Activated CD4-positive, alpha-beta memory T cell treated with anti-CD3 and anti-CD28 coated beads, Interleukin-2, amount 10 ng/mL, durations not matched to agents 7 days and 5 days (primary cell): Measurements from ENCODE around the gene POU2AF1. TPM values are rescaled to one million over a fixed set of nuclear protein-coding genes. Genes with fewer than 3 reads are reported as not detected.
"Not testable (repeated sequence)": the region's sequence is repeated elsewhere in the genome, so short reads cannot be mapped to it uniquely, and the experiment has no call there.

ENCODE experiments used
- CTCF ChIA-PET: fragments of 350-600 bp; sonication (Branson Sonifier 250); formaldehyde crosslinking; loops from one replicate; lab custom pipeline; 2021; ENCODE audit warnings: antibody characterized with exemption, inconsistent platforms; lab: Charles Lee
- POLR2A ChIA-PET: fragments of 350-600 bp; sonication (Branson Sonifier 250); formaldehyde crosslinking; loops from one replicate; lab custom pipeline; 2021; ENCODE audit warnings: antibody characterized with exemption; lab: Charles Lee
- DNase-seq: peaks from one replicate; pipeline ENCODE4 v3.0.0-alpha.2; 2020
- H3K27ac Mint-ChIP-seq: one replicate; pipeline ENCODE4 v1.8.0; 2021; ENCODE audit warnings: mild to moderate bottlenecking, mixed read lengths
- H3K27me3 Mint-ChIP-seq: one replicate; pipeline ENCODE4 v1.8.0; 2021; ENCODE audit warnings: mixed read lengths
- H3K36me3 Mint-ChIP-seq: one replicate; pipeline ENCODE4 v1.8.0; 2021; ENCODE audit warnings: low read depth, mixed read lengths
- H3K4me1 Mint-ChIP-seq: one replicate; pipeline ENCODE4 v1.8.0; 2021; ENCODE audit warnings: mixed read lengths
- H3K4me3 Mint-ChIP-seq: one replicate; pipeline ENCODE4 v1.8.0; 2021; ENCODE audit warnings: mild to moderate bottlenecking, mixed read lengths
- H3K9me3 Mint-ChIP-seq: one replicate; pipeline ENCODE4 v1.8.0; 2021; ENCODE audit warnings: mixed read lengths
- total RNA-seq, 2 experiments: library from RNA; stranded (reverse); gene quantifications; one replicate each; pipeline ENCODE4 v1.2.3, GENCODE V29; 2021

Gene POU2AF1
- total RNA-seq, 2 experiments from 2014 or later, result 7.7 to 7.8 TPM

- DNase-seq, result no peak
- POLR2A ChIA-PET, result no interaction called here
- Mint-ChIP-seq H3K27me3 (no peaks in the 10 kb centered on the region), H3K4me3 (no peak overlapping the region), H3K27ac (no peak overlapping the region), H3K36me3 (peaks cover 3% of the 10 kb centered on the region), H3K4me1 (peaks cover 21% of the 10 kb centered on the region), H3K9me3 (peaks cover 11% of the 10 kb centered on the region)
- CTCF ChIA-PET, result no interaction called here
Measured at GRCh38 chr11:111406589-111406988, 27.5 kb upstream of the POU2AF1 start.

- Mint-ChIP-seq H3K9me3 (peaks cover 11% of the 10 kb centered on the region), H3K4me1 (peaks cover 18% of the 10 kb centered on the region), H3K27me3 (no peaks in the 10 kb centered on the region), H3K36me3 (peaks cover 3% of the 10 kb centered on the region), H3K27ac (no peak overlapping the region), H3K4me3 (no peak overlapping the region)
- DNase-seq, result no peak
- CTCF ChIA-PET, result no interaction called here
- POLR2A ChIA-PET, result no interaction called here
Measured at GRCh38 chr11:111406091-111406490, 27.0 kb upstream of the POU2AF1 start.

GRCh38 chr11:111405551-111405950 lies 26.5 kb upstream of the POU2AF1 start:
- no peak for DNase-seq
- ChIA-PET POLR2A (no interaction called here), CTCF (no interaction called here)
- Mint-ChIP-seq H3K27me3 (peaks cover 3% of the 10 kb centered on the region), H3K27ac (no peak overlapping the region), H3K9me3 (peaks cover 11% of the 10 kb centered on the region), H3K4me3 (no peak overlapping the region), H3K4me1 (peaks cover 13% of the 10 kb centered on the region), H3K36me3 (peaks cover 3% of the 10 kb centered on the region)

GRCh38 chr11:111403051-111403726 lies 24.1 kb upstream of the POU2AF1 start:
- Mint-ChIP-seq H3K4me3 (no peak overlapping the region), H3K4me1 (peaks cover 8% of the 10 kb centered on the region), H3K36me3 (peaks cover 3% of the 10 kb centered on the region), H3K27me3 (peaks cover 3% of the 10 kb centered on the region), H3K27ac (no peak overlapping the region), H3K9me3 (peaks cover 7% of the 10 kb centered on the region)
- no peak for DNase-seq
- CTCF ChIA-PET, result no interaction called here
- POLR2A ChIA-PET, result no interaction called here

GRCh38 chr11:111402411-111402810 lies 23.3 kb upstream of the POU2AF1 start:
- Mint-ChIP-seq H3K36me3 (peaks cover 3% of the 10 kb centered on the region), H3K9me3 (peaks cover 7% of the 10 kb centered on the region), H3K27ac (no peak overlapping the region), H3K4me1 (peaks cover 8% of the 10 kb centered on the region), H3K27me3 (peaks cover 3% of the 10 kb centered on the region), H3K4me3 (no peak overlapping the region)
- no peak for DNase-seq
- CTCF ChIA-PET, result no interaction called here
- POLR2A ChIA-PET, result no interaction called here

GRCh38 chr11:111401957-111402356 lies 22.9 kb upstream of the POU2AF1 start:
- H3K27ac Mint-ChIP-seq, POLR2A ChIA-PET, H3K4me3 Mint-ChIP-seq, H3K4me1 Mint-ChIP-seq, CTCF ChIA-PET, H3K36me3 Mint-ChIP-seq, H3K27me3 Mint-ChIP-seq, DNase-seq, H3K9me3 Mint-ChIP-seq: not testable (repeated sequence)

GRCh38 chr11:111400595-111400994 lies 21.5 kb upstream of the POU2AF1 start:
- no peak for DNase-seq
- POLR2A ChIA-PET, result no interaction called here
- Mint-ChIP-seq H3K4me3 (no peak overlapping the region), H3K27me3 (peaks cover 3% of the 10 kb centered on the region), H3K36me3 (peaks cover 3% of the 10 kb centered on the region), H3K9me3 (peaks cover 7% of the 10 kb centered on the region), H3K27ac (no peak overlapping the region), H3K4me1 (peaks cover 8% of the 10 kb centered on the region)
- CTCF ChIA-PET, result no interaction called here

- H3K4me3 Mint-ChIP-seq, result no peak overlapping the region
- H3K4me1 Mint-ChIP-seq, result peaks cover 8% of the 10 kb centered on the region
- ChIA-PET POLR2A (no interaction called here), CTCF (no interaction called here)
- no peaks in the 10 kb centered on the region for H3K36me3 Mint-ChIP-seq
- peaks cover 4% of the 10 kb centered on the region for H3K9me3 Mint-ChIP-seq
- DNase-seq, result no peak
- H3K27ac Mint-ChIP-seq, result no peak overlapping the region
- H3K27me3 Mint-ChIP-seq, result peaks cover 3% of the 10 kb centered on the region
Measured at GRCh38 chr11:111399187-111400031, 20.3 kb upstream of the POU2AF1 start.

GRCh38 chr11:111397034-111397433 lies 18.0 kb upstream of the POU2AF1 start:
- Mint-ChIP-seq H3K4me1 (peaks cover 8% of the 10 kb centered on the region), H3K27ac (no peak overlapping the region), H3K36me3 (no peaks in the 10 kb centered on the region), H3K9me3 (no peaks in the 10 kb centered on the region), H3K27me3 (peaks cover 3% of the 10 kb centered on the region), H3K4me3 (no peak overlapping the region)
- ChIA-PET CTCF (no interaction called here), POLR2A (no interaction called here)
- DNase-seq, result no peak

GRCh38 chr11:111395749-111396148 lies 16.7 kb upstream of the POU2AF1 start:
- ChIA-PET POLR2A (no interaction called here), CTCF (no interaction called here)
- Mint-ChIP-seq H3K27ac (no peak overlapping the region), H3K27me3 (peaks cover 2% of the 10 kb centered on the region), H3K36me3 (no peaks in the 10 kb centered on the region), H3K9me3 (no peaks in the 10 kb centered on the region), H3K4me1 (peaks cover 8% of the 10 kb centered on the region), H3K4me3 (no peak overlapping the region)
- DNase-seq, result no peak

- Mint-ChIP-seq H3K36me3 (no peaks in the 10 kb centered on the region), H3K27ac (no peak overlapping the region), H3K27me3 (peaks cover under 1% of the 10 kb centered on the region), H3K4me1 (peaks cover 8% of the 10 kb centered on the region), H3K9me3 (no peaks in the 10 kb centered on the region), H3K4me3 (no peak overlapping the region)
- DNase-seq, result no peak
- POLR2A ChIA-PET, result no interaction called here
- CTCF ChIA-PET, result no interaction called here
Measured at GRCh38 chr11:111395081-111395480, 16.0 kb upstream of the POU2AF1 start.

GRCh38 chr11:111394147-111394546 lies 15.1 kb upstream of the POU2AF1 start:
- H3K27ac Mint-ChIP-seq, H3K36me3 Mint-ChIP-seq, H3K27me3 Mint-ChIP-seq, H3K4me1 Mint-ChIP-seq, POLR2A ChIA-PET, H3K9me3 Mint-ChIP-seq, H3K4me3 Mint-ChIP-seq, DNase-seq: not testable (repeated sequence)
- CTCF ChIA-PET, result interaction anchor here (1.5 kb wide), 1 partner anchor 111 kb away, joined by 3 read pairs; no protein-coding TSS in a partner anchor

- DNase-seq, result no peak
- POLR2A ChIA-PET, result no interaction called here
- H3K27me3 Mint-ChIP-seq, result peaks cover 2% of the 10 kb centered on the region
- CTCF ChIA-PET, result interaction anchor here (1.5 kb wide), 1 partner anchor 110 kb away, joined by 3 read pairs; no protein-coding TSS in a partner anchor
- no peaks in the 10 kb centered on the region for H3K9me3 Mint-ChIP-seq
- H3K27ac Mint-ChIP-seq, result no peak overlapping the region
- H3K4me1 Mint-ChIP-seq, result peaks cover 4% of the 10 kb centered on the region
- H3K4me3 Mint-ChIP-seq, result no peak overlapping the region
- H3K36me3 Mint-ChIP-seq, result no peaks in the 10 kb centered on the region
Measured at GRCh38 chr11:111393585-111393984, 14.5 kb upstream of the POU2AF1 start.
